Measurements from ENCODE around the gene LRRTM4. TPM values are rescaled to one million over a fixed set of nuclear protein-coding genes. Genes with fewer than 3 reads are reported as not detected.

The LRRTM4 gene
- total RNA-seq, 1 experiment from 2014 or later: 12.0 TPM

GRCh38 chr2:77434880-77435279 lies 87.3 kb downstream of the LRRTM4 start:
- H4K5ac ChIP-seq (ENCODE audit: insufficient read length, low read depth, low read length): no peak overlapping the region
- no peak overlapping the region for H3K4me3 Mint-ChIP-seq
- no peak overlapping the region for H3K27ac Mint-ChIP-seq
- no peak overlapping the region for H3K4me2 ChIP-seq (ENCODE audit: insufficient read depth, insufficient read length, low read length)
- H3K27me3 Mint-ChIP-seq (ENCODE audit: low read depth): no peaks in the 10 kb centered on the region
- no peak for DNase-seq
- H3T11ph ChIP-seq (ENCODE audit: low read length): no peak overlapping the region
- no peak overlapping the region for H4K8ac ChIP-seq (replicated peaks; ENCODE audit: insufficient read length, low read depth, low read length)
- H2BK5ac ChIP-seq (ENCODE audit: insufficient read length, low read length): no peak overlapping the region
- H3K79me2 ChIP-seq (ENCODE audit: insufficient read depth, low read length): no peaks in the 10 kb centered on the region
- H2AK5ac ChIP-seq (ENCODE audit: insufficient read length, low read length): no peak overlapping the region
- H2BK12ac ChIP-seq (ENCODE audit: insufficient read length, low read depth, low read length): no peak overlapping the region
- H3K79me1 ChIP-seq (ENCODE audit: insufficient read depth, low read depth, low read length, poor library complexity, severe bottlenecking): no peaks in the 10 kb centered on the region
- no peak overlapping the region for H3K27ac ChIP-seq (ENCODE audit: insufficient read length, low read depth, low read length)
- no peaks in the 10 kb centered on the region for H3K4me1 ChIP-seq (ENCODE audit: insufficient read depth, low read length)
- H2BK120ac ChIP-seq (ENCODE audit: low read depth, low read length, poor library complexity, severe bottlenecking): no peak overlapping the region
- H3K23ac ChIP-seq (ENCODE audit: insufficient read length, low read depth, low read length): no peak overlapping the region
- peak; percentile 74 for TF ChIP-seq CTCF (conservative IDR thresholded peaks at IDR 0.05)
- no peak overlapping the region for H2BK20ac ChIP-seq (ENCODE audit: low read depth, low read length, poor library complexity, severe bottlenecking)
- H3K56ac ChIP-seq (ENCODE audit: insufficient read length, low read depth, low read length): no peak overlapping the region
- H4K91ac ChIP-seq (ENCODE audit: insufficient read length, low read depth, low read length): no peak overlapping the region
- no peaks in the 10 kb centered on the region for H3K9me3 Mint-ChIP-seq
- H4K20me1 ChIP-seq (ENCODE audit: control insufficient read depth, insufficient read depth, insufficient read length): no peaks in the 10 kb centered on the region
- H3K27me3 ChIP-seq (ENCODE audit: insufficient read depth, low read length): no peaks in the 10 kb centered on the region
- no peak overlapping the region for H3K14ac ChIP-seq (ENCODE audit: insufficient read depth, low read length)
- no peak overlapping the region for H3K4ac ChIP-seq (ENCODE audit: low read depth, low read length)
- no peak overlapping the region for H2AFZ ChIP-seq (ENCODE audit: low read length)
- no peaks in the 10 kb centered on the region for H3K9me3 ChIP-seq (ENCODE audit: control insufficient read depth, low read depth, low read length)
- peaks cover 0 to 9% (median 0%) of the 10 kb centered on the region in 3 experiments; a peak in 1 of 7 replicates for H3K36me3 Mint-ChIP-seq (ENCODE audit: insufficient read depth in 1 of 3, low read depth in 3 of 3)
- no peaks in the 10 kb centered on the region for H3K23me2 ChIP-seq (ENCODE audit: insufficient read length, low read depth, low read length, poor library complexity, severe bottlenecking)
- peaks cover 3 to 4% of the 10 kb centered on the region in 2 experiments; a peak in 2 of 4 replicates for H3K4me1 Mint-ChIP-seq
- no peak overlapping the region for H3K18ac ChIP-seq (ENCODE audit: insufficient read length, low read depth, low read length)
- H3K9ac ChIP-seq (ENCODE audit: extremely low read depth, insufficient read length, low read length): no peak overlapping the region
- H2BK15ac ChIP-seq (ENCODE audit: low read depth, low read length): no peak overlapping the region
